ENCODE measurements around the gene HECTD3. TPM values are rescaled to one million over a fixed set of nuclear protein-coding genes. Genes with fewer than 3 reads are reported as not detected.

Gene HECTD3
- total and polyA plus RNA-seq, 9 of the 15 experiments (the other 6 are each of a cell fraction or from before 2014, with no cell fraction given): 6.3 to 50.8 (median 18.9) TPM

GRCh38 chr1:45011837-45012638 is 914 bp upstream of the HECTD3 start, which contains the start of gene UROD (continued):
- no peak for TF ChIP-seq ZFP91 (CRISPR knock-in tag; IDR thresholded peaks at IDR 0.05)
- TF ChIP-seq NR2C2 (CRISPR knock-in tag; IDR thresholded peaks at IDR 0.05): no peak
- no peak for TF ChIP-seq NR2C2 (tag; IDR thresholded peaks at IDR 0.05)
- no peak for TF ChIP-seq ZC3H8 (IDR thresholded peaks at IDR 0.05)
- TF ChIP-seq ELF1 (tag; IDR thresholded peaks at IDR 0.05): no peak; the same call in 1 of the 2 replicates
- peak; percentile 84; the same call in 1 of the 2 replicates for TF ChIP-seq ZNF717 (CRISPR knock-in tag; IDR thresholded peaks at IDR 0.05)
- no peak; the same call in 1 of the 2 replicates for TF ChIP-seq ZNF609 (CRISPR knock-in tag; IDR thresholded peaks at IDR 0.05; ENCODE audit: borderline replicate concordance)
- 0 out of 2 replicates have a peak, but pooled peaks have one; percentile 13 for TF ChIP-seq ZNF589 (CRISPR knock-in tag; IDR thresholded peaks at IDR 0.05; ENCODE audit: low read depth)
- TF ChIP-seq E2F4 (CRISPR knock-in tag; IDR thresholded peaks at IDR 0.05; ENCODE audit: low read depth): no peak
- TF ChIP-seq KAT8 (IDR thresholded peaks at IDR 0.05; ENCODE audit: low read depth): no peak
- TF ChIP-seq BRD9 (IDR thresholded peaks at IDR 0.05; ENCODE audit: low read depth, partially characterized antibody): peak; percentile 76
- TF ChIP-seq ZSCAN32 (CRISPR knock-in tag; IDR thresholded peaks at IDR 0.05): no peak
- no peak for TF ChIP-seq ZNF165 (CRISPR knock-in tag; IDR thresholded peaks at IDR 0.05; ENCODE audit: borderline replicate concordance)
- peak; percentile 57; the same call in 1 of the 2 replicates for TF ChIP-seq HBP1 (CRISPR knock-in tag; IDR thresholded peaks at IDR 0.05)
- TF ChIP-seq TFAP4 (CRISPR knock-in tag; IDR thresholded peaks at IDR 0.05; ENCODE audit: borderline replicate concordance): peak; percentile 91
- no peak for TF ChIP-seq BRF1 (IDR thresholded peaks at IDR 0.05; ENCODE audit: borderline replicate concordance, extremely low read depth, insufficient read length)
